ENCODE data around the gene CDKN2B. TPM values are rescaled to one million over a fixed set of nuclear protein-coding genes. Genes with fewer than 3 reads are reported as not detected.

The CDKN2B gene
- total and polyA plus RNA-seq, 2 of the 13 experiments (the other 11 are each of a cell fraction or from before 2014, with no cell fraction given): 1.4 to 1.5 TPM

DNA sequence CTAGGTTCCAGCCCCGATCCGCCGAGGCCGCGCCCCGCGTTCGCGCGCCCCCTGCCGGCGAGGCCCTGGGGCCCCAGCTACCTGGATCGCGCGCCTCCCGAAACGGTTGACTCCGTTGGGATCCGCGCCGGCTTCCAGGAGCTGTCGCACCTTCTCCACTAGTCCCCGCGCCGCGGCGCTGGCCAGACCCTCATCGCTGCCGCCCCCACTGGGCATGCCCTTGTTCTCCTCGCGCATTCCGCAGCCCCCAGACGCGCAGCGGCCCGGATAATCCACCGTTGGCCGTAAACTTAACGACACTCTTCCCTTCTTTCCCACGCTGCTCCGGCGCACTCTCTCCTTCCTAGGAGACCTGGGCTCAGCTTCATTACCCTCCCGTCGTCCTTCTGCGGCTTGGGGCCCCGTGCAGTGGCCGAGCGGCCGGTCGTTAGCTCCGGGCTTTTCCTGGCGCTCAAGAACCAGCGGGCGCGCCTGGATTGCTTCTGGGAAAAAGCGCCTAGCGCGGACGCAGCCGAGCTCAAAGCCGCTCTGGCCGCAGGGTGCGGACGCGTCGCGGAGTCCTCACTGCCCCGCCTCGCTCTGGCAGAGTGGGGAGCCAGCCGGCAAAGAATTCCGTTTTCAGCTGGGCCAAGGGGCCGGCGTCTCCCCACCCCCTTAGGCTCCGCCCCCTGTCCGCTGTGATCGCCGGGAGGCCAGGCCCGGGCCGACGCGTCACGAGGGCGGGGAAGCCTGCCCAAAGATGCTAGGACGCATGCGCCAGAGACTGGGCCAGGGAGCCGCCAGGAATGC is at the start of gene CDKN2B (continued):
- TF ChIP-seq MAF1 (CRISPR knock-in tag; IDR thresholded peaks at IDR 0.05; ENCODE audit: borderline replicate concordance): no peak
- no peak for TF ChIP-seq ZFP41 (CRISPR knock-in tag; IDR thresholded peaks at IDR 0.05; ENCODE audit: borderline replicate concordance)
- no peak for TF ChIP-seq TRIM24 (CRISPR knock-in tag; IDR thresholded peaks at IDR 0.05)
- TF ChIP-seq GABPB1 (CRISPR knock-in tag; IDR thresholded peaks at IDR 0.05): peak; percentile 60; the same call in 1 of the 2 replicates
- TF ChIP-seq, protein P1, sequence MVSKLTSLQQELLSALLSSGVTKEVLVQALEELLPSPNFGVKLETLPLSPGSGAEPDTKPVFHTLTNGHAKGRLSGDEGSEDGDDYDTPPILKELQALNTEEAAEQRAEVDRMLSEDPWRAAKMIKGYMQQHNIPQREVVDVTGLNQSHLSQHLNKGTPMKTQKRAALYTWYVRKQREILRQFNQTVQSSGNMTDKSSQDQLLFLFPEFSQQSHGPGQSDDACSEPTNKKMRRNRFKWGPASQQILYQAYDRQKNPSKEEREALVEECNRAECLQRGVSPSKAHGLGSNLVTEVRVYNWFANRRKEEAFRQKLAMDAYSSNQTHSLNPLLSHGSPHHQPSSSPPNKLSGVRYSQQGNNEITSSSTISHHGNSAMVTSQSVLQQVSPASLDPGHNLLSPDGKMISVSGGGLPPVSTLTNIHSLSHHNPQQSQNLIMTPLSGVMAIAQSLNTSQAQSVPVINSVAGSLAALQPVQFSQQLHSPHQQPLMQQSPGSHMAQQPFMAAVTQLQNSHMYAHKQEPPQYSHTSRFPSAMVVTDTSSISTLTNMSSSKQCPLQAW (CRISPR knock-in tag; IDR thresholded peaks at IDR 0.05): peak; percentile 44; the same call in 1 of the 2 replicates
- 0 out of 2 replicates have a peak, but pooled peaks have one; percentile 47 for TF ChIP-seq KAT8 (CRISPR knock-in tag; IDR thresholded peaks at IDR 0.05)
- TF ChIP-seq ZNF672 (CRISPR knock-in tag; IDR thresholded peaks at IDR 0.05): no peak
- no peak for TF ChIP-seq SIN3B (IDR thresholded peaks at IDR 0.05; ENCODE audit: low read length)
- 0 out of 2 replicates have a peak, but pooled peaks have one; percentile 11 for TF ChIP-seq MXD4 (CRISPR knock-in tag; IDR thresholded peaks at IDR 0.05)
- TF ChIP-seq, protein P2, sequence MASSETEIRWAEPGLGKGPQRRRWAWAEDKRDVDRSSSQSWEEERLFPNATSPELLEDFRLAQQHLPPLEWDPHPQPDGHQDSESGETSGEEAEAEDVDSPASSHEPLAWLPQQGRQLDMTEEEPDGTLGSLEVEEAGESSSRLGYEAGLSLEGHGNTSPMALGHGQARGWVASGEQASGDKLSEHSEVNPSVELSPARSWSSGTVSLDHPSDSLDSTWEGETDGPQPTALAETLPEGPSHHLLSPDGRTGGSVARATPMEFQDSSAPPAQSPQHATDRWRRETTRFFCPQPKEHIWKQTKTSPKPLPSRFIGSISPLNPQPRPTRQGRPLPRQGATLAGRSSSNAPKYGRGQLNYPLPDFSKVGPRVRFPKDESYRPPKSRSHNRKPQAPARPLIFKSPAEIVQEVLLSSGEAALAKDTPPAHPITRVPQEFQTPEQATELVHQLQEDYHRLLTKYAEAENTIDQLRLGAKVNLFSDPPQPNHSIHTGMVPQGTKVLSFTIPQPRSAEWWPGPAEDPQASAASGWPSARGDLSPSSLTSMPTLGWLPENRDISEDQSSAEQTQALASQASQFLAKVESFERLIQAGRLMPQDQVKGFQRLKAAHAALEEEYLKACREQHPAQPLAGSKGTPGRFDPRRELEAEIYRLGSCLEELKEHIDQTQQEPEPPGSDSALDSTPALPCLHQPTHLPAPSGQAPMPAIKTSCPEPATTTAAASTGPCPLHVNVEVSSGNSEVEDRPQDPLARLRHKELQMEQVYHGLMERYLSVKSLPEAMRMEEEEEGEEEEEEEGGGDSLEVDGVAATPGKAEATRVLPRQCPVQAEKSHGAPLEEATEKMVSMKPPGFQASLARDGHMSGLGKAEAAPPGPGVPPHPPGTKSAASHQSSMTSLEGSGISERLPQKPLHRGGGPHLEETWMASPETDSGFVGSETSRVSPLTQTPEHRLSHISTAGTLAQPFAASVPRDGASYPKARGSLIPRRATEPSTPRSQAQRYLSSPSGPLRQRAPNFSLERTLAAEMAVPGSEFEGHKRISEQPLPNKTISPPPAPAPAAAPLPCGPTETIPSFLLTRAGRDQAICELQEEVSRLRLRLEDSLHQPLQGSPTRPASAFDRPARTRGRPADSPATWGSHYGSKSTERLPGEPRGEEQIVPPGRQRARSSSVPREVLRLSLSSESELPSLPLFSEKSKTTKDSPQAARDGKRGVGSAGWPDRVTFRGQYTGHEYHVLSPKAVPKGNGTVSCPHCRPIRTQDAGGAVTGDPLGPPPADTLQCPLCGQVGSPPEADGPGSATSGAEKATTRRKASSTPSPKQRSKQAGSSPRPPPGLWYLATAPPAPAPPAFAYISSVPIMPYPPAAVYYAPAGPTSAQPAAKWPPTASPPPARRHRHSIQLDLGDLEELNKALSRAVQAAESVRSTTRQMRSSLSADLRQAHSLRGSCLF (CRISPR knock-in tag; IDR thresholded peaks at IDR 0.05; ENCODE audit: borderline replicate concordance): no peak
- TF ChIP-seq, protein P3, sequence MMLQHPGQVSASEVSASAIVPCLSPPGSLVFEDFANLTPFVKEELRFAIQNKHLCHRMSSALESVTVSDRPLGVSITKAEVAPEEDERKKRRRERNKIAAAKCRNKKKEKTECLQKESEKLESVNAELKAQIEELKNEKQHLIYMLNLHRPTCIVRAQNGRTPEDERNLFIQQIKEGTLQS (CRISPR knock-in tag; IDR thresholded peaks at IDR 0.05): no peak
- TF ChIP-seq POLR2A (IDR thresholded peaks at IDR 0.05; ENCODE audit: insufficient read depth in 1 of 2, low read depth in 2 of 2, low read length in 2 of 2): peak; percentile 67 to 71; a peak in 2 of 4 replicates
- 0 out of 2 replicates have a peak, but pooled peaks have one; percentile 27 for TF ChIP-seq FOXK1 (CRISPR knock-in tag; IDR thresholded peaks at IDR 0.05; ENCODE audit: borderline replicate concordance, low read depth)
- TF ChIP-seq HDAC1 (CRISPR knock-in tag; IDR thresholded peaks at IDR 0.05): peak; percentile 84
- TF ChIP-seq, protein P4, sequence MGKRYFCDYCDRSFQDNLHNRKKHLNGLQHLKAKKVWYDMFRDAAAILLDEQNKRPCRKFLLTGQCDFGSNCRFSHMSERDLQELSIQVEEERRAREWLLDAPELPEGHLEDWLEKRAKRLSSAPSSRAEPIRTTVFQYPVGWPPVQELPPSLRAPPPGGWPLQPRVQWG (CRISPR knock-in tag; IDR thresholded peaks at IDR 0.05; ENCODE audit: borderline replicate concordance, low read depth): no peak
- TF ChIP-seq TBX3 (IDR thresholded peaks at IDR 0.05; ENCODE audit: borderline replicate concordance): no peak
- no peak for TF ChIP-seq ZNF562 (CRISPR knock-in tag; IDR thresholded peaks at IDR 0.05; ENCODE audit: borderline replicate concordance)
- no peak for TF ChIP-seq CHD4 (IDR thresholded peaks at IDR 0.05; ENCODE audit: borderline replicate concordance, low read length)
- no peak for TF ChIP-seq ZBTB3 (CRISPR knock-in tag; IDR thresholded peaks at IDR 0.05; ENCODE audit: borderline replicate concordance, low read depth)
- TF ChIP-seq, protein P5, sequence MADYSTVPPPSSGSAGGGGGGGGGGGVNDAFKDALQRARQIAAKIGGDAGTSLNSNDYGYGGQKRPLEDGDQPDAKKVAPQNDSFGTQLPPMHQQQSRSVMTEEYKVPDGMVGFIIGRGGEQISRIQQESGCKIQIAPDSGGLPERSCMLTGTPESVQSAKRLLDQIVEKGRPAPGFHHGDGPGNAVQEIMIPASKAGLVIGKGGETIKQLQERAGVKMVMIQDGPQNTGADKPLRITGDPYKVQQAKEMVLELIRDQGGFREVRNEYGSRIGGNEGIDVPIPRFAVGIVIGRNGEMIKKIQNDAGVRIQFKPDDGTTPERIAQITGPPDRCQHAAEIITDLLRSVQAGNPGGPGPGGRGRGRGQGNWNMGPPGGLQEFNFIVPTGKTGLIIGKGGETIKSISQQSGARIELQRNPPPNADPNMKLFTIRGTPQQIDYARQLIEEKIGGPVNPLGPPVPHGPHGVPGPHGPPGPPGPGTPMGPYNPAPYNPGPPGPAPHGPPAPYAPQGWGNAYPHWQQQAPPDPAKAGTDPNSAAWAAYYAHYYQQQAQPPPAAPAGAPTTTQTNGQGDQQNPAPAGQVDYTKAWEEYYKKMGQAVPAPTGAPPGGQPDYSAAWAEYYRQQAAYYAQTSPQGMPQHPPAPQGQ (CRISPR knock-in tag; IDR thresholded peaks at IDR 0.05; ENCODE audit: borderline replicate concordance): no peak
